Cardiac fibroblast (primary cell): ENCODE data around the gene KIF13A.
"Not testable (repeated sequence)": the region's sequence is repeated elsewhere in the genome, so short reads cannot be mapped to it uniquely, and the experiment has no call there.

Experiments used
- DNase-seq, 2 donors: peaks; one replicate each; pipeline versions ENCODE4 v3.0.0 to v3.0.0-alpha.2; 2010; ENCODE audit warnings: low read depth in 2 of 2
- H3K4me3 ChIP-seq, 2 donors: replicated peaks in 1 of 2; 1 replicate in 1 of 2; 2 replicates in 1 of 2; pipeline ENCODE4 v1.5.1; 2011; ENCODE audit warnings: low read depth in 2 of 2, low read length in 2 of 2, mild to moderate bottlenecking in 2 of 2, moderate library complexity in 1 of 2
- CTCF ChIP-seq: IDR thresholded peaks from one replicate; pipeline ENCODE4 v1.5.1; 2011; ENCODE audit warnings: low read depth, mild to moderate bottlenecking, low read length, inconsistent platforms

Gene KIF13A

DNA sequence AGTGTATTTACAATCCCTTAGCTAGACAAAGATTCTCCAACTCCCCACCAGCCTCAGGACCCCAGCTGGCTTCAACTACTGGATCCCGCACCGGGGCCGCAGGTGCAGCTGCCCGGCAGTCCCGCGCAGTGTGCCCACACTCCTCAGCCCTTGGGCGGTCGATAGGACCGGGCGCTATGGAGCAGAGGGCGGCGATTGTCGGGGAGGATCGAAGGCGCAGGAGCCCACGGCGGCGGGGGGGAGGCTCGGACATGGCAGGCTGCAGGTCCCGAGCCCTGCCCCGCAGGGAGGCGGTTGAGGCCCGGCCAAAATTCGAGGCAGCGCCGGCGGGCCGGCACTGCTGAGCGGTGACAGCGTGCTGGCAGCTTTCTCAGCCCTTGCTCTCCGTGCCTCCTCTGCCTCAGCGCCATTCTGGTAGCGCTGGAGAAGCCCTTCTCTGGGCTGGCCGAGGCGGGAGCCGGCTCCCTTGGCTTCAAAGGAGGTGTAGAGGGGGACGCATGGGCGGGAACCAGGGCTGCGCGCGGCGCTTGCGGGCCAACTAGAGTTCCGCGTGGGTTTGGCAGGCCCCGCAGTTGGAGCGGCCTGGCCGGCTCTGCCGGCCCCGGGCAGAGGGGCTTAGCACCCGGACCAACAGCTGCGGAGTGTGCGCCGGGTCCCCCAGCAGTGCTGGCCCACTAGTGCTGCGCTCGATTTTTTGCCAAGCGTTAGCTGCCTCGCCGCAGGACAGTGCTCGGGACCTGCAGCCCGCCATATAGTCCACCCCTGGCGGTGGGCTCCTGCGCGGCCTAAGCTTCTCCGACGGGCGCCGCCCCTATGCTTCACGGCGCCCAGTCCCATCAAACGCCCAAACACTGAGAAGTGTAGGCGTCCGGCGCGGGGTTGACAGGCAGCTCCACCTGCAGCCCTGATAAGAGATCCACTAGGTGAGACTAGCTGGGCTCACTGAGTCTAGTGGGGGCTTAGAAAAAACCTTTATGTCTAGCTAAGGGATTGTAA lies 32.4 kb upstream of the KIF13A start:
- no peak overlapping the region for H3K4me3 ChIP-seq
- no peak for TF ChIP-seq CTCF
- no peak for DNase-seq

DNA sequence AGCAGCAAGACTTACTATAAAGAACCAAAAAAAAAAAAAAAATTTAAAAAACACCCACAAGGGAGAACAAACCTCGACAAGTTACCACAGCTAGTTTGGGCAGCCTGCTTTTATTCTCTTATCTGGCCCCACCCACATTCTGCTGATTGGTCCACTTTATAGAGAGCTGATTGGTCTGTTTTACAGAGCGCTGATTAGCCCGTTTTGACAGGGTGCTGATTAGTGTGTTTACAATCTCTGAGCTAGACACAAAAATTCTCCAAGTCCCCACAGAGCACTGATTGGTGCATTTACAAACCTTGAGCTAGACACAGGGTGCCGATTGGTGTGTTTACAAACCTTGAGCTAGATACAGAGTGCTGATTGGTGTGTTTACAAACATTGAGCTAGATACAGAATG lies 31.7 kb upstream of the KIF13A start:
- DNase-seq, H3K4me3 ChIP-seq: not testable (repeated sequence)

DNA sequence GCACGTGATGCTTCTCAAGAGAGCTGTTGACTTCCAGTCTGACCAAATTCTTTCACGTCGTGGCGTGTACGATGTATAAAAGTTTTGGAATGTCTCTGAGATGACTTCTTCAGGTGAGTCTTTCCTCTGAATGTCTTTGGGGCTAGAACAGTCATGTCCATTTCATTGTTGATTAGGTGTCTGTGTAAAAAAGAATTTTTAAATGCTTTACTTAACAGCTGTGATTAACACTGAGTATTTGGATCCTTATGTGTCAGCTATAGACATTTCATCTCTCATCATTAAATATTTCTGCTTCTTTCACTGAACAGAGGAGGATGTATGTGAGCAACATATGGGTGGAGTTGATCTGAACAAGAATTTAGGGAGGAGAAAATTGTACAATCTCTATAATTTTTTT lies 29.3 kb upstream of the KIF13A start:
- H3K4me3 ChIP-seq, result no peak overlapping the region
- no peak for DNase-seq
- TF ChIP-seq CTCF, result no peak

- TF ChIP-seq CTCF, result no peak
- no peak overlapping the region for H3K4me3 ChIP-seq
- DNase-seq, result peak in 1 of 2 donors; percentile 21
Observed at GRCh38 chr6:18016133-18016532, 28.7 kb upstream of the KIF13A start.

GRCh38 chr6:18011287-18011686 lies 23.9 kb upstream of the KIF13A start:
- no peak for DNase-seq
- H3K4me3 ChIP-seq, result no peak overlapping the region
- no peak for TF ChIP-seq CTCF

DNA sequence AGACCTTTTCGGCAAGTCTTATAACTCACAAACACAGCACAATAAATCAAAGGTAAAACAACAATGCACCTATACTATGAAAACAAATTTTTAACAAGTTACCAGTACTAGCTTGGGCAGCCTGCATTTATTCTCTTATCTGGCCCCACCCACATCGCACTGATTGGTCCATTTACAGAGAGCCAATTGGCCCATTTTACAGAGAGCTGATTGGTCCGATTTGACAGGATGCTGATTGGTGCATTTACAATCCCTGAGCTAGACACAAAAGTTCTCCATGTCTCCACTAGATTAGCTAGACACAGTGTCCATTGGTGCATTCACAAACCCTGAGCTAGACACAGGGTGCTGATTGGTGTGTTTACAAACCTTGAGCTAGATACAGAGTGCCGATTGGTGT lies 23.1 kb upstream of the KIF13A start:
- DNase-seq, H3K4me3 ChIP-seq: not testable (repeated sequence)

GRCh38 chr6:18004256-18004985 lies 17.0 kb upstream of the KIF13A start:
- no peak overlapping the region for H3K4me3 ChIP-seq
- TF ChIP-seq CTCF, result no peak
- DNase-seq, result no peak
